HepG2 (cell line): ENCODE results near the gene NID1. TPM values are rescaled to one million over a fixed set of nuclear protein-coding genes. Genes with fewer than 3 reads are reported as not detected.

Experiments used
- ATAC-seq: fragments of 200-7000 bp; cut with Tn5 transposase; 3 replicates; pipeline ENCODE4 v1.9.1; 2020; ENCODE audit warnings: mild to moderate bottlenecking, moderate library complexity
- BruUV-seq: library from RNA; stranded (reverse); fragments of 400-500 nt; replicated peaks from 2 replicates; lab custom pipeline; 2021; lab: Mats Ljungman, UMichigan
- CTCF ChIA-PET: fragments of 300-600 bp; formaldehyde crosslinking; extraction: SDS; loops from one replicate; lab custom pipeline; 2021; ENCODE audit warnings: low total read pairs, inconsistent platforms, low intra/inter-chr PET ratio; lab: Yijun Ruan, JAX
- POLR2A ChIA-PET: fragments of 350-600 bp; sonication (Branson Sonifier 250); formaldehyde crosslinking; loops from one replicate; lab custom pipeline; 2020; ENCODE audit warnings: antibody characterized with exemption, inconsistent platforms; lab: Yijun Ruan, JAX
- DNase-seq: peaks from one replicate; pipeline ENCODE4 v3.0.0-alpha.2; 2015; ENCODE audit warnings: low spot score
- FAIRE-seq: peaks from 3 replicates; lab custom pipeline; 2011; peaks lifted over from hg19 to GRCh38; lab: Jason Lieb, UNC
- H2AFZ ChIP-seq: one replicate; pipeline ENCODE4 v1.6.1; 2011; ENCODE audit warnings: low read length, inconsistent platforms
- H3K27ac ChIP-seq: fragments of 300-600 bp; 3 replicates; pipeline ENCODE4 v1.8.0; 2011; ENCODE audit warnings: mixed run types, mild to moderate bottlenecking, mixed read lengths, low read length, inconsistent platforms; ENCODE audit not compliant: insufficient read depth; ENCODE audit errors: extremely low read length
- H3K27me3 ChIP-seq, 2 experiments: fragments of 200-600 bp in 1 of 2; 2 replicates in 1 of 2; 3 replicates in 1 of 2; pipeline versions ENCODE4 v1.6.0 to v1.8.0; 2011; ENCODE audit warnings: low read length in 2 of 2, mild to moderate bottlenecking in 2 of 2, moderate library complexity in 2 of 2, inconsistent platforms in 1 of 2; ENCODE audit not compliant: insufficient read depth in 2 of 2, control insufficient read depth in 1 of 2
- H3K36me3 ChIP-seq, 2 experiments: fragments of 200-600 bp in 1 of 2; replicated peaks in 1 of 2; 2 replicates in 1 of 2; 3 replicates in 1 of 2; pipeline versions ENCODE4 v1.5.1 to v1.8.0; 2011; ENCODE audit warnings: low read length in 2 of 2, inconsistent platforms in 1 of 2; ENCODE audit not compliant: insufficient read depth in 2 of 2, control insufficient read depth in 1 of 2
- H3K4me1 ChIP-seq: 2 replicates; pipeline ENCODE4 v1.5.1; 2012; ENCODE audit warnings: low read length, inconsistent platforms; ENCODE audit not compliant: insufficient read depth
- H3K4me2 ChIP-seq: 2 replicates; pipeline ENCODE4 v1.6.0; 2011; ENCODE audit warnings: low read depth, low read length, inconsistent platforms
- H3K4me3 ChIP-seq, 3 experiments: fragments of 200-600 bp in 1 of 3; sonication (generic), shearing (Covaris generic) in 1 of 3; replicated peaks in 1 of 3; 2 replicates each; pipeline ENCODE4 v1.5.1; 2011 to 2016; ENCODE audit warnings: low read length in 3 of 3, inconsistent platforms in 2 of 3, low read depth in 2 of 3, mild to moderate bottlenecking in 2 of 3, control low read depth in 1 of 3, mixed read lengths in 1 of 3; ENCODE audit not compliant: insufficient read depth in 1 of 3
- H3K79me2 ChIP-seq: one replicate; pipeline ENCODE4 v1.6.1; 2011; ENCODE audit warnings: low read length, inconsistent platforms; ENCODE audit not compliant: insufficient read depth
- H3K9ac ChIP-seq: 2 replicates; pipeline ENCODE4 v1.6.0; 2011; ENCODE audit warnings: mild to moderate bottlenecking, low read depth, low read length, inconsistent platforms; ENCODE audit not compliant: insufficient read depth
- H3K9me3 ChIP-seq: 2 replicates; pipeline ENCODE4 v1.5.1; 2012; ENCODE audit warnings: mild to moderate bottlenecking, low read length
- H4K20me1 ChIP-seq: 2 replicates; pipeline ENCODE4 v1.6.0; 2011; ENCODE audit warnings: inconsistent platforms, mild to moderate bottlenecking, low read length, moderate library complexity; ENCODE audit not compliant: insufficient read depth
- KAT7 ChIP-seq: IDR thresholded peaks from 2 replicates; pipeline ENCODE4 v1.6.1; 2018; ENCODE audit warnings: borderline replicate concordance, missing compliant biosample characterization
- KLF15 ChIP-seq: sonication (generic); formaldehyde crosslinking; IDR thresholded peaks from 2 replicates; pipeline ENCODE4 v1.8.1; 2023; ENCODE audit warnings: borderline replicate concordance, mild to moderate bottlenecking, inconsistent platforms, missing genetic modification reagents, mixed read lengths
- SIX4 ChIP-seq: sonication (generic); formaldehyde crosslinking; IDR thresholded peaks from 2 replicates; pipeline ENCODE4 v1.4.0; 2020; ENCODE audit warnings: missing genetic modification reagents
- SYNCRIP ChIP-seq: fragments of 200-400 bp; formaldehyde crosslinking; IDR thresholded peaks from 2 replicates; pipeline ENCODE4 v1.6.1; 2018; ENCODE audit warnings: mild to moderate bottlenecking, low read depth, low read length; ENCODE audit not compliant: insufficient read depth
- TAF1 ChIP-seq: sonication (generic); formaldehyde crosslinking; IDR thresholded peaks from 2 replicates; pipeline ENCODE4 v1.4.0; 2020; ENCODE audit warnings: missing genetic modification reagents
- TSC22D2 ChIP-seq: sonication (generic); formaldehyde crosslinking; IDR thresholded peaks from 2 replicates; pipeline ENCODE4 v1.5.1; 2020; ENCODE audit warnings: missing genetic modification reagents, mild to moderate bottlenecking, borderline replicate concordance
- ZBTB38 ChIP-seq: sonication (generic); formaldehyde crosslinking; IDR thresholded peaks from 2 replicates; pipeline ENCODE4 v1.5.1; 2020; ENCODE audit warnings: mild to moderate bottlenecking, missing genetic modification reagents
- ZNF546 ChIP-seq: sonication (generic); formaldehyde crosslinking; conservative IDR thresholded peaks from 2 replicates; pipeline ENCODE4 v1.8.1; 2023; ENCODE audit warnings: mild to moderate bottlenecking, missing genetic modification reagents
- ZNF7 ChIP-seq: IDR thresholded peaks from 2 replicates; pipeline ENCODE4 v1.6.1; 2016; ENCODE audit warnings: missing biosample characterization, missing genetic modification reagents
- WGBS: methylation state at CpG from one replicate; pipeline ENCODE4 v1.1.6; 2017; ENCODE audit warnings: low lambda C conversion rate; 5-methylcytosine and 5-hydroxymethylcytosine counted together
- in situ Hi-C: cut with HindIII; loops from 2 replicates; pipeline ENCODE4 v1.10.0; 2017; ENCODE audit warnings: low pct_unique_long_range_greater_than_20kb; ENCODE audit not compliant: extremely low pct_ligation_motif_present
- intact Hi-C: fragments of 100-400 bp; cut with micrococcal nuclease; formaldehyde crosslinking; loops from one replicate; pipeline ENCODE4 v1.10.0; 2022; ENCODE audit not compliant: unreplicated experiment
- polyA plus RNA-seq, 8 experiments: library from polyadenylated mRNA; depleted of rRNA in 3 of 8; stranded (reverse) in 7 of 8; unstranded in 1 of 8; fragments of >200 nt; fragmentation: Illumina TruSeq in 4 of 8; extraction: Trizol in 4 of 8; gene quantifications; 2 replicates each; pipeline versions ENCODE4 v1.2.1 to v1.2.3, GENCODE V29; 2011 to 2016; ENCODE audit warnings: low read depth in 4 of 8, missing spikeins in 1 of 8, mixed read lengths in 1 of 8; ENCODE audit not compliant: insufficient read depth in 1 of 8
- total RNA-seq, 5 experiments: library from RNA; depleted of rRNA; stranded (reverse); fragments of >200 nt; fragmentation: Illumina TruSeq; extraction: Trizol; gene quantifications; 2 replicates each; pipeline ENCODE4 v1.2.3, GENCODE V29; 2016; ENCODE audit warnings: low read depth in 1 of 5
- TF ChIP-seq, protein P1 (sequence below): sonication (generic); formaldehyde crosslinking; IDR thresholded peaks from 2 replicates; pipeline ENCODE4 v1.5.1; 2020; ENCODE audit warnings: mild to moderate bottlenecking, missing genetic modification reagents, moderate library complexity
- TF ChIP-seq, protein P2 (sequence below): sonication (generic); formaldehyde crosslinking; IDR thresholded peaks from 2 replicates; pipeline ENCODE4 v1.5.0; 2020; ENCODE audit warnings: missing genetic modification reagents, mild to moderate bottlenecking, borderline replicate concordance
- TF ChIP-seq, protein P3 (sequence below): sonication (generic); formaldehyde crosslinking; IDR thresholded peaks from 2 replicates; pipeline ENCODE4 v1.4.0; 2020; ENCODE audit warnings: missing genetic modification reagents, borderline replicate concordance

The NID1 gene
- total and polyA plus RNA-seq, 2 of the 13 experiments (the other 11 are each of a cell fraction or from before 2014, with no cell fraction given) = 50.2 to 56.1 TPM

DNA sequence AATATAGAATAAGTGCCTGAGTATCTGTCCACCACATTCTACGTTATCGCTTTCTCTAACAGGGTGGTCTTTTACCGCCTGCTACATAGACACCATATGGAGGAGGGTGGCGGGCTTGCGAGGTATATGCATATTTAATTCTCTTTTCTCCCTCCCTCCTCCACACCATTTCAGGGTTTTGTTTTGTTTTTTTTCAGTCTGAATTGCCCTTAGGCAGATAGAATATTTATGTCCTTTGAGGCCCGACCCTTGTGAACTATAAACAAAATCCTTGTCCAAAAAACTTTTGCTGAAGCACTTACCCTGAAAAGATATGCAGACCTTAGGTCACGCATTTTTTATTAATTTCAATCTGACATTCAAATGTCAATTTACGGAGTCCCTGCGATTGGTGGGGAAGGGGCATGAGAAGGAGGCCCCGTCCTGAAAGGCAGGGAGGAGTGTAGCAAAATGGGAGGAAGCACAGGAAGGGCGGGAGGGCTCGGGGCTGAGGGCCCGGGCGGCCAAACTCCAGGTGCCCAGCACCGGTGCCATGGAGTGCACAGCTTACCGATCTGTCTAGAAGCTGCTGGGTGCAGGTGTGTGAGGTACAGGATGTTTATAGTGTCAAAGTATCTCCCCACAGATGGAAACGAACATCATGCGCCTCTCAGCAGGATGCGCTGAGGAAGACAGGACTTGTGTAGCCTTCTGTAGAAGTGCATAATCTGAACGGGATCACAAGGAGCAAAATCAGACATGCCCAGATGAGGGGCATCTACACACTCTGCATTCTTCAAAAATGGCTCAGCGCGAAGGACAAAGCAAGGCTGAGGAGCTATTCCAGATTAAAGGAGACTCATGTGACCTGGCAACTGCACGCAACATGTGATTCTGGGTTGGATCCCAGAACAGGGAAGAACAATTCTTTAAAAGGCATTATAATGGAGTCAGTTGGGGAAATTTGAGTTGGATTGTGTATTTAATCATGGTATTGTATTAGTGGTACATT, 129.4 kb downstream of the NID1 start:
- POLR2A ChIA-PET = no interaction called here
- 82% methylated on average over 23 of the region's 23 CpGs for WGBS
- Histone ChIP-seq H4K20me1 (no peaks in the 10 kb centered on the region), H3K4me2 (no peak overlapping the region), H3K9me3 (no peaks in the 10 kb centered on the region), H2AFZ (no peak overlapping the region), H3K27me3 (peaks cover 1 to 8% of the 10 kb centered on the region in 2 experiments; a peak in 2 of 5 replicates), H3K79me2 (no peaks in the 10 kb centered on the region), H3K36me3 (no peaks in the 10 kb centered on the region), H3K9ac (no peak overlapping the region), H3K27ac (no peak overlapping the region), H3K4me3 (no peak overlapping the region), H3K4me1 (no peaks in the 10 kb centered on the region)
- DNase-seq (no peak), FAIRE-seq (no peak), ATAC-seq (no peak)
- CTCF ChIA-PET = no interaction called here
- TF ChIP-seq ZNF546 (CRISPR knock-in tag) (no peak), TAF1 (CRISPR knock-in tag) (no peak), ZBTB38 (CRISPR knock-in tag) (no peak), SYNCRIP (no peak), KLF15 (CRISPR knock-in tag) (no peak), ZNF7 (no peak), TSC22D2 (CRISPR knock-in tag) (no peak), SIX4 (CRISPR knock-in tag) (no peak), KAT7 (CRISPR knock-in tag) (no peak)
- TF ChIP-seq, protein P1, sequence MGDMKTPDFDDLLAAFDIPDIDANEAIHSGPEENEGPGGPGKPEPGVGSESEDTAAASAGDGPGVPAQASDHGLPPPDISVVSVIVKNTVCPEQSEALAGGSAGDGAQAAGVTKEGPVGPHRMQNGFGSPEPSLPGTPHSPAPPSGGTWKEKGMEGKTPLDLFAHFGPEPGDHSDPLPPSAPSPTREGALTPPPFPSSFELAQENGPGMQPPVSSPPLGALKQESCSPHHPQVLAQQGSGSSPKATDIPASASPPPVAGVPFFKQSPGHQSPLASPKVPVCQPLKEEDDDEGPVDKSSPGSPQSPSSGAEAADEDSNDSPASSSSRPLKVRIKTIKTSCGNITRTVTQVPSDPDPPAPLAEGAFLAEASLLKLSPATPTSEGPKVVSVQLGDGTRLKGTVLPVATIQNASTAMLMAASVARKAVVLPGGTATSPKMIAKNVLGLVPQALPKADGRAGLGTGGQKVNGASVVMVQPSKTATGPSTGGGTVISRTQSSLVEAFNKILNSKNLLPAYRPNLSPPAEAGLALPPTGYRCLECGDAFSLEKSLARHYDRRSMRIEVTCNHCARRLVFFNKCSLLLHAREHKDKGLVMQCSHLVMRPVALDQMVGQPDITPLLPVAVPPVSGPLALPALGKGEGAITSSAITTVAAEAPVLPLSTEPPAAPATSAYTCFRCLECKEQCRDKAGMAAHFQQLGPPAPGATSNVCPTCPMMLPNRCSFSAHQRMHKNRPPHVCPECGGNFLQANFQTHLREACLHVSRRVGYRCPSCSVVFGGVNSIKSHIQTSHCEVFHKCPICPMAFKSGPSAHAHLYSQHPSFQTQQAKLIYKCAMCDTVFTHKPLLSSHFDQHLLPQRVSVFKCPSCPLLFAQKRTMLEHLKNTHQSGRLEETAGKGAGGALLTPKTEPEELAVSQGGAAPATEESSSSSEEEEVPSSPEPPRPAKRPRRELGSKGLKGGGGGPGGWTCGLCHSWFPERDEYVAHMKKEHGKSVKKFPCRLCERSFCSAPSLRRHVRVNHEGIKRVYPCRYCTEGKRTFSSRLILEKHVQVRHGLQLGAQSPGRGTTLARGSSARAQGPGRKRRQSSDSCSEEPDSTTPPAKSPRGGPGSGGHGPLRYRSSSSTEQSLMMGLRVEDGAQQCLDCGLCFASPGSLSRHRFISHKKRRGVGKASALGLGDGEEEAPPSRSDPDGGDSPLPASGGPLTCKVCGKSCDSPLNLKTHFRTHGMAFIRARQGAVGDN = no peak
- TF ChIP-seq, protein P2, sequence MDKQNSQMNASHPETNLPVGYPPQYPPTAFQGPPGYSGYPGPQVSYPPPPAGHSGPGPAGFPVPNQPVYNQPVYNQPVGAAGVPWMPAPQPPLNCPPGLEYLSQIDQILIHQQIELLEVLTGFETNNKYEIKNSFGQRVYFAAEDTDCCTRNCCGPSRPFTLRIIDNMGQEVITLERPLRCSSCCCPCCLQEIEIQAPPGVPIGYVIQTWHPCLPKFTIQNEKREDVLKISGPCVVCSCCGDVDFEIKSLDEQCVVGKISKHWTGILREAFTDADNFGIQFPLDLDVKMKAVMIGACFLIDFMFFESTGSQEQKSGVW = no peak
- TF ChIP-seq, protein P3, sequence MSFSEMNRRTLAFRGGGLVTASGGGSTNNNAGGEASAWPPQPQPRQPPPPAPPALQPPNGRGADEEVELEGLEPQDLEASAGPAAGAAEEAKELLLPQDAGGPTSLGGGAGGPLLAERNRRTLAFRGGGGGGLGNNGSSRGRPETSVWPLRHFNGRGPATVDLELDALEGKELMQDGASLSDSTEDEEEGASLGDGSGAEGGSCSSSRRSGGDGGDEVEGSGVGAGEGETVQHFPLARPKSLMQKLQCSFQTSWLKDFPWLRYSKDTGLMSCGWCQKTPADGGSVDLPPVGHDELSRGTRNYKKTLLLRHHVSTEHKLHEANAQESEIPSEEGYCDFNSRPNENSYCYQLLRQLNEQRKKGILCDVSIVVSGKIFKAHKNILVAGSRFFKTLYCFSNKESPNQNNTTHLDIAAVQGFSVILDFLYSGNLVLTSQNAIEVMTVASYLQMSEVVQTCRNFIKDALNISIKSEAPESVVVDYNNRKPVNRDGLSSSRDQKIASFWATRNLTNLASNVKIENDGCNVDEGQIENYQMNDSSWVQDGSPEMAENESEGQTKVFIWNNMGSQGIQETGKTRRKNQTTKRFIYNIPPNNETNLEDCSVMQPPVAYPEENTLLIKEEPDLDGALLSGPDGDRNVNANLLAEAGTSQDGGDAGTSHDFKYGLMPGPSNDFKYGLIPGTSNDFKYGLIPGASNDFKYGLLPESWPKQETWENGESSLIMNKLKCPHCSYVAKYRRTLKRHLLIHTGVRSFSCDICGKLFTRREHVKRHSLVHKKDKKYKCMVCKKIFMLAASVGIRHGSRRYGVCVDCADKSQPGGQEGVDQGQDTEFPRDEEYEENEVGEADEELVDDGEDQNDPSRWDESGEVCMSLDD (CRISPR knock-in tag) = no peak
- in situ Hi-C loops (no loop called here), intact Hi-C loops (no loop called here)
- no TSS peak for BruUV-seq
